Liver (tissue), 9 donors: ENCODE results near the gene FBF1. TPM values are rescaled to one million over a fixed set of nuclear protein-coding genes. Genes with fewer than 3 reads are reported as not detected.

Experiments
- DNase-seq: peaks from one replicate; pipeline ENCODE4 v3.0.0-alpha.2; 2017; ENCODE audit warnings: low spot score
- H3K27ac ChIP-seq, 2 donors: one replicate each; pipeline ENCODE4 v1.7.0; 2013; ENCODE audit warnings: inconsistent platforms in 2 of 2, low read length in 2 of 2, control low read depth in 1 of 2, low read depth in 1 of 2, mild to moderate bottlenecking in 1 of 2
- H3K27me3 ChIP-seq, 4 donors: one replicate each; pipeline versions ENCODE4 v1.6.1 to v1.7.0; 2013; ENCODE audit warnings: low read length in 3 of 4, inconsistent platforms in 1 of 4, mild to moderate bottlenecking in 1 of 4, moderate library complexity in 1 of 4; ENCODE audit not compliant: control insufficient read depth in 4 of 4, insufficient read depth in 4 of 4
- H3K36me3 ChIP-seq, 4 donors: one replicate each; pipeline versions ENCODE4 v1.6.1 to v1.7.0; 2013; ENCODE audit warnings: low read length in 3 of 4, mild to moderate bottlenecking in 3 of 4, low read depth in 1 of 4, moderate library complexity in 1 of 4; ENCODE audit not compliant: control insufficient read depth in 4 of 4, insufficient read depth in 3 of 4
- H3K4me1 ChIP-seq, 4 donors: one replicate each; pipeline versions ENCODE4 v1.6.1 to v1.7.0; 2013; ENCODE audit warnings: low read length in 3 of 4, mild to moderate bottlenecking in 3 of 4, moderate library complexity in 1 of 4; ENCODE audit not compliant: control insufficient read depth in 4 of 4, insufficient read depth in 4 of 4
- H3K4me3 ChIP-seq, 3 donors: one replicate each; pipeline versions ENCODE4 v1.6.1 to v1.7.0; 2013; ENCODE audit warnings: low read length in 3 of 3, control low read depth in 1 of 3, low read depth in 1 of 3, mild to moderate bottlenecking in 1 of 3
- H3K9ac ChIP-seq, 2 donors: one replicate each; pipeline ENCODE4 v1.7.0; 2013; ENCODE audit warnings: low read length in 2 of 2, mild to moderate bottlenecking in 2 of 2, moderate library complexity in 2 of 2, control low read depth in 1 of 2, low read depth in 1 of 2
- H3K9me3 ChIP-seq, 4 donors: one replicate each; pipeline versions ENCODE4 v1.6.1 to v1.7.0; 2013; ENCODE audit warnings: low read length in 3 of 4; ENCODE audit not compliant: control insufficient read depth in 4 of 4
- ATF3 ChIP-seq: IDR thresholded peaks from 2 replicates; pipeline ENCODE4 v1.6.1; 2016; ENCODE audit warnings: antibody characterized with exemption
- EGR1 ChIP-seq, 2 donors: IDR thresholded peaks; 2 replicates each; pipeline ENCODE4 v1.6.1; 2016 to 2018; ENCODE audit warnings: antibody characterized with exemption in 2 of 2, low read depth in 2 of 2
- FOXA1 ChIP-seq: IDR thresholded peaks from 2 replicates; pipeline ENCODE4 v1.6.1; 2016; ENCODE audit warnings: antibody characterized with exemption
- FOXA2 ChIP-seq: IDR thresholded peaks from 2 replicates; pipeline ENCODE4 v1.6.1; 2016; ENCODE audit warnings: antibody characterized with exemption
- HNF4A ChIP-seq, 2 donors: conservative IDR thresholded peaks; 2 replicates each; pipeline ENCODE4 v1.6.1; 2016; ENCODE audit warnings: antibody characterized with exemption in 2 of 2, mild to moderate bottlenecking in 2 of 2
- HNF4G ChIP-seq: IDR thresholded peaks from 2 replicates; pipeline ENCODE4 v1.6.1; 2016; ENCODE audit warnings: antibody characterized with exemption
- MAX ChIP-seq: IDR thresholded peaks from 2 replicates; pipeline ENCODE4 v1.6.1; 2016; ENCODE audit warnings: antibody characterized with exemption
- NR2F2 ChIP-seq: IDR thresholded peaks from 2 replicates; pipeline ENCODE4 v1.6.1; 2016; ENCODE audit warnings: antibody characterized with exemption
- REST ChIP-seq: IDR thresholded peaks from 2 replicates; pipeline ENCODE4 v1.6.1; 2016; ENCODE audit warnings: antibody characterized with exemption, mild to moderate bottlenecking
- RXRA ChIP-seq, 2 donors: IDR thresholded peaks; 2 replicates each; pipeline ENCODE4 v1.6.1; 2017 to 2018; ENCODE audit warnings: antibody characterized with exemption in 2 of 2, mild to moderate bottlenecking in 1 of 2
- SP1 ChIP-seq: IDR thresholded peaks from 2 replicates; pipeline ENCODE4 v1.6.1; 2018; ENCODE audit warnings: antibody characterized with exemption, mild to moderate bottlenecking
- TAF1 ChIP-seq: conservative IDR thresholded peaks from 2 replicates; pipeline ENCODE4 v1.6.1; 2016; ENCODE audit warnings: antibody characterized with exemption, mild to moderate bottlenecking
- WGBS: extraction: QIAGEN DNeasy Blood & Tissue Kit; methylation state at CpG from one replicate; pipeline ENCODE4 v1.1.7; 2013; 5-methylcytosine and 5-hydroxymethylcytosine counted together
- polyA plus RNA-seq, 2 donors: library from polyadenylated mRNA; stranded (reverse) in 1 of 2; unstranded in 1 of 2; fragments of 200-250 nt in 1 of 2; fragments of >200 nt in 1 of 2; fragmentation: Nextera tagmentation in 1 of 2; extraction: Ambion mirVana in 1 of 2; gene quantifications; one replicate each; pipeline versions ENCODE4 v1.2.1 to v1.2.3, GENCODE V29; 2013 to 2015
- total RNA-seq, 2 donors: library from RNA; depleted of rRNA; stranded (reverse); fragments of >200 nt; gene quantifications; one replicate each; pipeline ENCODE4 v1.2.3, GENCODE V29; 2014
- donor health status: healthy.
- donor health status: healthy.
- donor health status: healthy.
- donor health status: healthy.
- donor health status: healthy.

Gene FBF1
- total and polyA plus RNA-seq, 4 donors: 0.39 to 5.6 (median 1.7) TPM

GRCh38 chr17:75899767-75900468 is 40.9 kb downstream of the FBF1 start:
- TF ChIP-seq TAF1 (no peak), FOXA2 (no peak), HNF4A (conservative IDR thresholded peaks at IDR 0.05) (peak; percentile 36 to 68), RXRA (IDR thresholded peaks at IDR 0.05) (peak; percentile 54 to 88), NR2F2 (peak; percentile 81), SP1 (peak; percentile 27)
- Histone ChIP-seq H3K9ac (no peak overlapping the region), H3K4me3 (no peak overlapping the region), H3K27me3 (no peaks in the 10 kb centered on the region), H3K36me3 (peaks cover 6 to 26% (median 13%) of the 10 kb centered on the region in 4 donors), H3K27ac (no peak overlapping the region), H3K4me1 (peaks cover 9 to 51% (median 36%) of the 10 kb centered on the region in 4 donors), H3K9me3 (no peaks in the 10 kb centered on the region)
- DNase-seq: no peak
- 78% methylated on average over 23 of the region's 23 CpGs for WGBS

GRCh38 chr17:75899353-75899752 is 41.5 kb downstream of the FBF1 start:
- no peak for TF ChIP-seq EGR1 (IDR thresholded peaks at IDR 0.05; ENCODE audit: low read depth in 2 of 2)
- TF ChIP-seq MAX: no peak
- TF ChIP-seq ATF3: no peak
- TF ChIP-seq FOXA1: no peak
- no peak for TF ChIP-seq NR2F2
- TF ChIP-seq HNF4G: no peak
- no peak for TF ChIP-seq FOXA2
- no peak overlapping the region for H3K9ac ChIP-seq
- WGBS: 93% methylated on average over 13 of the region's 13 CpGs
- H3K27me3 ChIP-seq: no peaks in the 10 kb centered on the region
- H3K36me3 ChIP-seq: peaks cover 6 to 26% (median 13%) of the 10 kb centered on the region in 4 donors
- H3K9me3 ChIP-seq: no peaks in the 10 kb centered on the region
- DNase-seq: no peak
- no peak overlapping the region for H3K27ac ChIP-seq
- no peak overlapping the region for H3K4me3 ChIP-seq
- H3K4me1 ChIP-seq: peaks cover 9 to 52% (median 36%) of the 10 kb centered on the region in 4 donors

GRCh38 chr17:75898791-75899190 is 42.1 kb downstream of the FBF1 start:
- no peak for TF ChIP-seq MAX
- no peak for TF ChIP-seq SP1
- no peak for TF ChIP-seq FOXA1
- no peak for TF ChIP-seq REST
- Histone ChIP-seq H3K4me3 (no peak overlapping the region), H3K4me1 (peaks cover 6 to 47% (median 31%) of the 10 kb centered on the region in 4 donors), H3K9ac (no peak overlapping the region), H3K27me3 (no peaks in the 10 kb centered on the region), H3K36me3 (peaks cover 6 to 26% (median 13%) of the 10 kb centered on the region in 4 donors), H3K27ac (no peak overlapping the region), H3K9me3 (no peaks in the 10 kb centered on the region)
- DNase-seq: no peak
- WGBS: 98% methylated on average over 16 of the region's 16 CpGs
